GM19455 (cell line): ENCODE results near the gene ARL11.
A peak's percentile ranks its signal among the peaks of the same experiment; 100 is the strongest.
"Not testable (repeated sequence)": the region's sequence is repeated elsewhere in the genome, so short reads cannot be mapped to it uniquely, and the experiment has no call there.

Experiments
- ATAC-seq: cut with Tn5 transposase; IDR thresholded peaks from one replicate; pipeline ENCODE4 v1.9.1; 2021; ENCODE audit not compliant: unreplicated experiment

The ARL11 gene

DNA sequence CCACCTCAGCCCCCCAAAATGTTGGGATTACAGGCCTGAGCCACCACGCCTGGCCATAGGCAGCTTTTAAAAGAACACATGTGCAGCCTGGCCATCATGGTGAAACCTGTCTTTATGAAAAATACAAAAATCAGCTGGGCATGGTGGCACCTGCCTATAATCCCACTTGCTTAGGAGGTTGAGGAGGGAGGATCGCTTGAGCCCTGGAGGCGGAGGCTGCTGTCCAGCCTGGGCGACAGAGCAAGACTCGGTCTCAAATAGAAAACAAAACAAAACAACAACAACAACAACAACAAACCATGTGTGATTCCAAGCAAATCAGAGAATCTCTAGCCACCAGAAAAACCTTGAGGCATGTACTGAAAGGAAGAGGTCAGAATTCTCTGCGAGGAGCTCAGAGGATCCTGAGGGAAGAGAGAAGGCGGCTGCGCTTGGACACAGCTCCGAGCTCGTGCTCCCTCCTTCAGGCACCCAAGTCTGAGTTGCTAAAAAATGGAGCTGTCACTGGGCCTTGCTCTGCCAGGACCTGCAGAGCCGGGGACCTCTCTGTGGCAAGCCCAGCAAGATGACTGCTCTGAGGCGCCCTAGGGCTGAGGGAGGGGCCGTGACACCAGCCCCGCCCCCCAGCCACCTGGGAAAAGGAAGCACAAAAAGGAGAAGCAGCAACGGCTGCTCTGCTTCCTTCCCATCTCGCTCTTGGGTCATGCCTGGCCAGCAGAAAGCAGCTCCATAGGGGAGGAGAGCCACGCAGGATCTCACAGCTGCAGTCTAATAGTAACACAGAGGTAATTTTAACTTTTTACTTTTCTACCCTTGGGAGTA, at the start of gene ARL11:
TSS of gene ARL11 (plus strand) at position 677 of the 822 bp plus-strand sequence. CDS start 1,941 bp downstream, outside the sequence.
- ATAC-seq, result peak; percentile 97

DNA sequence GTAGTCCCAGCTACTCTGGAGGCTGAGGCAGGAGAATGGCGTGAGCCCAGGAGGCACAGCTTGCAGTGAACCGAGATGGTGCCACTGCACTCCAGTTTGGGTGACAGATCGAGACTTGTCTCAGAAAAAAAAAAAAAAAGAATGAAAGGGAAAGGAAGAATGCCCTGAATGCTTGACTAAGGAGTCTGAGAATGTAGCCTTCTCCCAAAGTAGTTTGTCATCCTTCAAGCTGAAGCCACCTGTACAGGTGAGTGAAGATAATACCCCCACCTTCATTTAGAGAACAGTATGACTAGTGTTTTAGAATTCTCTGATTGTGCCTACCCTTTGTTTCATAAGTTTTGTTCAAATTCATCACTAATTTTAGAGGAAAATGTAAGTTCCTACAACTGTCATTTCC, 48.8 kb upstream of the ARL11 start:
- ATAC-seq, result no peak

DNA sequence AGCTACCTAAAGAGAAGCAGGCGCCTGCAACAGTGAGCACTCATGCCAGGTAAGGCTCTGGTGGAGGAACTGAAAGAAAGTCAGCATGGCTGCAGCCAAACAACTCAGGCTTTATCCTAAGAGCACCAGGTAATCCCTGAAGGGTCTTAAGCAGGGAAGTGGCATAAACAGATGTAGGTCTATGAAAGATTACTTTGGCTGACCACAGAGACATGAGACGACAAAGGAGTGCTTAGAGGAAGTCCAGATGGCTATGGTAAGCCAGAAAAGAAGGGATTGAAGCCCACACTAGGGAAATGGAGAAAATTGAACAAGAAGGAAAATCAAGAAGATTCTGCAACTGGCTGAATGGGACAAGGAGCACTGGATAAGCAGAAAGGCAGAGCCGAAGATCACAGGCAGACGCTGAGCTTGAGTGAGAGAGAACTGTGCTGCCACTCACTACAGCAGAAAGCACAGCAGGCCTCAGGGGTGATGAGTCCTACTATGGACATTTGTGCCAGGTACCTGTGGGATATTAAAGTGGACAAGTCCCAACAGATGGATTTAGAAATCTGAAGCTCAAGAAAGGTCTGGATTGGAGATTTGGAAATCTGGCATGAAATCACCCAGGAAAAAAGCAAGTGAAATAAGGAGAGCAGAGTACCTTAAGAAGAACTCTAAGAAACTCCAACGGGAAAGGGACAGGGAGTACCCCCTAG, 47.2 kb upstream of the ARL11 start:
- ATAC-seq, result no peak

DNA sequence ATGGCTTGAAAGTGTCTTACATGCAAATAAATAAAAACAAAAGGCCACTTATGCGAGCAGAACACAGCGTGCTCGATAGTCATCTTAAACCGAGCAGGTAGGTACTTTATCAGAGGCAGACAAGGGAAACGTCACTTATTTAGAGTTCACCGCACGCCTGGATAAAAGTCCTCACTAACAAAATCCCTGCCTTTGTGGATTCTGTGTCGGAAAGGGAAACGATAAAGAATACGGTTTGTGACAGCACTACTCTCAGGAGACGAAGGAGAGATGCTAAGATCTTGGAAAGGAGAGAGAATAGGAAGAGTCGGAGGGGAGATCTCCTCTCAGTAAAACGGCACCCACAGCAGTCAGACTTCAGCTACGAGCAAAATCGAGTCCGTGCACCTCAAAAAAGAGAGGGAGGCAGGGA, 43.5 kb upstream of the ARL11 start:
- ATAC-seq, result peak; percentile 28

DNA sequence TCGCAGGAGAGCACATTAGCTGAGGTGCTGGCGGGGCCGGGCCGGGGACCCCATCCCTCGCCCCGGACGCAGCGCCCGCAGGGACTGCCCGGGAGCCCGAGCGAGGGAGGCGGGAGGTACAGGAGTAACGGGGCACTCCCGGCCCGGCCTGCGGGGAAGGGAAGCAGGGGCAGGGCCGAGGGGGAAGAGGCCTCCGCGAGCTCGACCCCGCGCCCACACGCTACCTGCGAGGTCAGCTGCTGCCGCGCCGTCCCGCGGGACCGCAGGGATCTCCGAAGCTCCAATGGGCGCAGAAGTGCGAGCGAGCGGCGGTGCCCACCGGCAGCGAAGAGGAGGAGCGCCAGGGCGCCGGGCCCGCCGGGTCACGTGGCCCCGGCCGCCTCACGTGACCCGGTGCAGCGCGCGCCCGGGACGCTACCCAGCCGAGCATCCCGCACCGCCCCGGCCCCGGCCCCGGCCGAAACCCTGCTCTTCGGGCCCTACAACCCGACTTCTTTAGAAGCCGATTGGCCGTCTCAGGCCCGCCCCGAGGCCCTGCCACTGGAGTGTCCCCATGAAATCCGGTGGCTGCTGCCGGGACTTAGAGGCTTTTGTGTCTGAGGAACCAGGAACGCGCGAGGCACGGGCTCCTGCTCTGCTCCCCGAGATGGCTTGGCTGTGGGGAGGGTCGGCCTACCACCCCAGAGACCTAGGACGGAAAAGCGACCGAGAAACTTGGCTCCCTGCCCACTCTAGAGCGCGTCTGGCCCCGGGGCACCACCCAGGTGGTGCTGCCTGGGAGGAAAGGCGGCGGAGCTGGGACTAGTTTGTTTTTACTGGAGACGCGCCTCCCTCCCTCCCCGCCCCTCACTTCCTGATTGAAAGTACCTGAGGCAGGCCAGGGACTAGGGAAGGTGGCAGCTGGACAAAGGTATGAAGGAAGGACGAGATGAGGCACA, 42.8 kb upstream of the ARL11 start, which contains the start of gene RCBTB1:
TSS of gene RCBTB1 (minus strand) at position 339 of the 938 bp plus-strand sequence. CDS start 18,279 bp downstream, outside the sequence.
- ATAC-seq, result peak; percentile 88

DNA sequence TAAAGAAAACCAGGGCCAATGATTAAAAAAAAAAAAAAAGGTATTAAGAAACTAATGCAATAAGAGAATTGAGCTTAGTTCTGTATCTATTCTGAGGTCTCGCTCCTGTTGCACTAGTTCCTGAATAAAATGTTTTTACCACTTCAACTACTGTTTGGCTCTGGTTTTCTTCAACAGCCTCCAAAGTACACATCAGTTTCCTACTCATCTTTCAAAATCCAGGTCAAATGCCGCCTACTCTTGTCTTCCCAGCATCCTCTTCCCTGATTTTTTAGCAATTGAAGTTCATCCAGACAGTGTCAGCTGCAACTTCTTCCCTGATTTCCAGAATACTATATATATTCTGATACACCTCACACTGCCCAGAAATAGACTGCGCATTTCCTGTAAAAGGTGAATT, 41.6 kb upstream of the ARL11 start:
- ATAC-seq, result no peak

DNA sequence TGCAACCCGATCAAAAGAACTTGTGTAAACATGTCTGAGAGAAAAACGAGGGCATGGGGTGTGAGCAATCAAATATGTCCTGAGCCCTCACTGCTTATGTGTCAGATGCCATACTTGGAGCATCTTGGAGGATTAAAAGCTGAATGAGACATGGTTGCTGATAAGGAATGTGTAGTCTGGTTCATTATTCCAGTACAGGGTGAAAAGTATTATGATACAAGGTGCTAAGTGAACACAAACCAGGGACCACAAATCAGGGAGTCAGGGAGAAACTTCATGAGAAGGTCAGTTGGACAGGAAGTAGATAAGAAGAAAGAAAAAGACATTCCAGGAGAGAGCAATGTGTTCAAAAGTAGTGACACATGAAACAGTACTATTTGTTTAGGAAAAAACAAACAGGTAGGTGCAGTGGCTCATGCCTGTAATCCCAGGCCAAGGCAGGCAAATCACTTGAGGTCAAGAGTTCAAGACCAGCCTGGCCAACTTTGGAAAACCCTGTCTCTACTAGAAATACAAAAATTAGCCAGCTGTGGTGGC, 40.9 kb upstream of the ARL11 start:
- ATAC-seq, result no peak

DNA sequence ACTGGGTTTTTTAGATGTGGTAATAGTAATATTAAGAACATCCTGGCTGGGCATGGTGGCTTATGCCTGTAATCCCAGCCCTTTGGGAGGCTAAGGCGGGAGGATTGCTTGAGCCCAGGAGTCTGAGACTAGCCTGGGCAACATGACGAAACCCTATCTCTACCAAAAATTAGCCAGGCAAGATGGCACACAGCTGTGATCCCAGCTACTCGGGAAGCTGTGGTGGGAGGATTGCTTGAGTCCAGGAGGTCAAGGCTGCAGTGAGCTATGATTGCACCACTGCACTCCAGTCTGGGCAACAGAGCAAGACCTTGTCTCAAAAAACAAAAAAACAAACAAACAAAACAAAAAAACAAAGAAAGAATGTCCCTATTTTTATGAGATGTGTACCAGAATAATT, 37.6 kb upstream of the ARL11 start:
- ATAC-seq, result not testable (repeated sequence)

DNA sequence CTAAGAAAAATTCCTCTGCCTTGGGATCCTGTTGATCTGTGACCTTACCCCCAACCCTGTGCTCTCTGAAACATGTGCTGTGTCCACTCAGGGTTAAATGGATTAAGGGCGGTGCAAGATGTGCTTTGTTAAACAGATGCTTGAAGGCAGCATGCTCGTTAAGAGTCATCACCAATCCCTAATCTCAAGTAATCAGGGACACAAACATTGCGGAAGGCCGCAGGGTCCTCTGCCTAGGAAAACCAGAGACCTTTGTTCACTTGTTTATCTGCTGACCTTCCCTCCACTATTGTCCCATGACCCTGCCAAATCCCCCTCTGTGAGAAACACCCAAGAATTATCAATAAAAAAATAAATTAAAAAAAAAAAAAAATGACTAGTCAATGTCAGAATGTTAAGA, 34.4 kb upstream of the ARL11 start:
- ATAC-seq, result not testable (repeated sequence)

DNA sequence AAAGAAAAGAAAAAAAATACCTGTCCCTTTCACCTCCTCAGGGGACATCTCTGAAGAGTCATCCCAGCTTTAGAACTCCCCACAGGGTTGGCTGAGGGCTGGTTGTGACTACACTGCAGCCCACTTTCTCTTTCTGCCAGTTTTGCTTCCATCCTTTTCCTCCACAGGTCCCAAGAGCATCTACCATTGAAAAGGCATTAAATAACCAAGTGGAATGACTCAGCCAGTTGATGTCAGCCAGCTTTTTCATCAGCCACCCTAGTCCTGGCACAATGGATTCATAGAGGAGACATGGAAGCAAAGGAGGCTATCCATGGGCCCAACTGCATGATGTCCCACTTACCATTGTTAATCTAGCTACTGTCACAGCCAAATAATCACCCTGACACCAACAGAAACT, 33.7 kb upstream of the ARL11 start:
- no peak for ATAC-seq

DNA sequence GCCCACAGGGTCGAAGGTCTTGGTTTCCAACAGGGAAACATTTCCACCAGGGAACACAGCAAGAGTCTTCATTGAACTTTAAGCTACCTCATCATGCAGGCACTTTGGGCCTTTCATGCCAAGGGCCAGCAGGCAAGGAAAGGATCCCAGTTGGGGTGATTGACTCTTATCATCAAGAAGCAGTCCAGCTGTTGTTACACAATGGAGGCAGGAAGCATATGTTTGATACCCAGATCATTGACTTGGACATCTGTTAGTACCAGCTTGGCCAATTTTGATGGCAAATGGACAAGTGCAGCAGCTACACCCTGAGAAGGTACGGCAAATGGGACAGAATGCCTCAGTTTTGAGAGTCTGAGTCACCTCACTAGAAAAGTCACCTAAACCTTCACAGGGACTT, 32.1 kb upstream of the ARL11 start:
- no peak for ATAC-seq

DNA sequence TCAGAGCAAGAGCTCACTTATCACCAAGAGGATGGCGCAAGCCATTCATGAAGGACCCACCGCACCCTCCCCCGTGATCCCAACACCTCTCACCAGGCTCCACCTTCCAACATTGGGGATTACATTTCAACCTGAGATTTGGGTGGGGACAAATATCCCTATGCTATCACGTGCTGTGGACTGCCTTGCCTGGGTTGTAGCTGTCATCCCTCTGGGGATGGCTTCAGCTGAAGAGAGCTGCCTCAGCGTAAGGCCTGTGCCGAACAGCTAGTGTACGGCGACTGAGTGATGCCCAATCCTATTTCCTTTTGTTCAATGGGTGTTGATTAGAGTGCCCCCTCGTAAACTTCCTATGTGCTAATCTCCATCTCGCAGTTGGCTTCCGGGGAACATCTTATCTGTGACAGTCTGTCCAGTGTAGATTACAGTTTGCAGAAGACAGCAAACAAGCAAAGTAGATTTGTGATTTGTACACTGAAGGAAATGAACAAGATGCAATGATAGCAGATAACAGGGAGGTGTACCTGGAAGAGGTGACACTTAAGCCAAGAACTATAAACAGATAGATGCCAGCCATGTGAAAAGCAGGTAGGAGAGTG, 31.2 kb upstream of the ARL11 start:
- no peak for ATAC-seq

DNA sequence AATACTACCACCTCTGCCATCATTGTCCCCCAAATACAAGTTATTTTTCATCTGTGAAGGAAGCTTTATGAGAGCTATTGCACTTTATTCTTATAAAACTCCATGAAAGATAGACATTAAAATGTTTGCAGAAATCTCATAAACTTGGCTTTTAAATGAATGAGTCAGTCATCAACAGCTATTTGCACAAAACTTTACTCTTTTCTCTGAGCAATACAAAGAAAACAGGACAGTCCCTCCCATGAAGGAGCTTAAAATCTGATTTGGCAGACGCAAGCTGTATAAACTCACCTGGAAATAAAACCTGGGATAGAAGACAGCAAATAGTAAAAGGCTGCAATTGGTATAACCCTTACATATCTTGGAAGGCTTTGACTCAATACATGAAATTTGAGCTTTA, 26.3 kb upstream of the ARL11 start:
- no peak for ATAC-seq

DNA sequence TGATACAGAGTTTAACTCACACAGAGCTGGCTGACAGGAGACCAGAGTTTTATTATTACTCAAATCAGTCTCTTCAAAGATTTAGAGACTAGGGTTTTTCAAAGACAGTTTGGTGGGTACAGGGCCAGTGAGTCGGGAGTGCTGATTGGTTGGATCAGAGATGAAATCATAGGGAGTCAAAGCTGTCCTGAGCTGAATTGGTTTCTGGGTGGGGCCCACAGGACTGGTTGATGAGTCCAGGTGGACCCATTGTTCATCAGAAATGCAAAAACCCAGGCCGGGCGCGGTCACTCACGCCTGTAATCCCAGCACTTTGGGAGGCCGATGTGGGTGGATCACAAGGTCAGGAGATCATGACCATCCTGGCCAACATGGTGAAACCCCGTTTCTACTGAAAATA, 25.7 kb upstream of the ARL11 start:
- ATAC-seq, result not testable (repeated sequence)

DNA sequence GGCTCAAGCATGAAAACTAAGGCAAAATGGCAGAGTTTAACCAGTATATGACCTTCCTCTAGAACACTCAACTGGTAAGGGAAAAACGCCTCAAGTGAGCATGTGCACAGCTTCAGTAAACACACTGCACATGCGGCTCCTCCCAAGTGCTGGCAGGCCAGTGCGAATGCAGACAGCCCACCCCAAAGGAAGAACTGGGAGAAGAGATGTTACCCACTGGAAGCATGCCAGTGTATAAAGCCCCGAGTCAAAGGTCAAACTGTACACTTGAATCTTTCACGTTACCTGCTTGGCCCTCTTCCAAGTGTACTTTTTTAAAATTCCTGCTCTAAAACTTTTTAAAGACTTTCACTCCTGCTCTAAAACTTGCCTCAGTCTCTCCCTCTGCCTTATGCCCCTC, 23.7 kb upstream of the ARL11 start:
- ATAC-seq, result no peak

DNA sequence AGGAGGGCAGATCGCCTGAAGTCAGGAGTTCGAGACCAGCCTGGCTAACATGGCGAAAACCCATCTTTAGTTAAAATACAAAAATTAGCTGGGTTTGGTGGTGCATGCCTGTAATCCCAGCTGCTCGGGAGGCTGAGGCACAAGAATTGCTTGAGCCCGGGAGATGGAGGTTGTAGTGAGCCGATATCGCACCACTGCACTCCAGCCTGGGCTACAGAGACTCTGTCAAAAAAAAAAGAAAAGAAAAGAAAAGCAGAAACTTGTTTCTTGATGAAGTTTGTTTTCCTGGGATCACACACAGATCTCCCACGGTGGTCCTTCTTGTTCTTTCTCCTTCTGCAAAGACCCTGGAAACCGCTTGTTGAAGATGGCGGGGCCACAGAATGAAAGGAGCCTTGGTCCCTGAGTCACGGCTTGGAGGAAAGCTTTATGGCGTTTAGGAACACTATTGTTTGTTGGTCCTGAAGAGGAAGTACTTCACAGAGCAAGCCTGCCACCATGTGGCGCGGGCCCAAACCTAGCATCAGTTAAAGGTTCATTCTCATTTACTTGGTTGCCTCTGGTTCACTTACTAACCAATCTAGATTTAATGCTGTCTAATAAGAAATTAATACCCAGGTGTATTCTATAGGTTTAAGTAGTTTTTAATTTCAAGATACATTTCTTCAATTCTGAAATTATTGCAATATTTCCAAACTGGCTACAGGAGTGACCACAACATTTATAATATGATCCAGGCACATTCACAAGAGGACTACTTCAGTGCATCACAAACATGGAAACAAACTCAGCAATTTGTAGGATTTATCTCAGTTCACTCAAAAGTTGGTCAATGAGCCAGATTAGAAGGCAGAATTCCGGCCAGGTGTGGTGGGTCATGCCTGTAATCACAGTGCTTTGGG, 21.3 kb upstream of the ARL11 start:
- ATAC-seq, result peak; percentile 91

DNA sequence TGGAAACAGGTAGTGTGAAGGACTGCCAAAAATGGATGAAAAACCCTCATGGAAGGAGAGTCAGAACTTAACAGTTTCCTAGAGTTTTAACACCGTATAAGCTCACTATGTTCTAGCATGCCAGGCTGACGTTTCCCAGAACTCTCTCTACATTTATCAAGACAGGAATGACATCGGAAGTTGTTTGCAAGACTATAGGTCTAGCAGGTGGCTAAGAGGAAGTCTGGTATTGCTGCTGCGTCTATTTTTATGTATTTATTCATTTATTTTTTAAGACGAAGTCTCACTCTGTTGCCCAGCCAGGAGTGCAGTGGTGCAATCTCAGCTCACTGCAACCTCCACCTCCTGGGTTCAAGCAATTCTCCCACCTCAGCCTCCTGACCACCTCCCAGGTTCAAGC, 20.5 kb upstream of the ARL11 start:
- no peak for ATAC-seq

DNA sequence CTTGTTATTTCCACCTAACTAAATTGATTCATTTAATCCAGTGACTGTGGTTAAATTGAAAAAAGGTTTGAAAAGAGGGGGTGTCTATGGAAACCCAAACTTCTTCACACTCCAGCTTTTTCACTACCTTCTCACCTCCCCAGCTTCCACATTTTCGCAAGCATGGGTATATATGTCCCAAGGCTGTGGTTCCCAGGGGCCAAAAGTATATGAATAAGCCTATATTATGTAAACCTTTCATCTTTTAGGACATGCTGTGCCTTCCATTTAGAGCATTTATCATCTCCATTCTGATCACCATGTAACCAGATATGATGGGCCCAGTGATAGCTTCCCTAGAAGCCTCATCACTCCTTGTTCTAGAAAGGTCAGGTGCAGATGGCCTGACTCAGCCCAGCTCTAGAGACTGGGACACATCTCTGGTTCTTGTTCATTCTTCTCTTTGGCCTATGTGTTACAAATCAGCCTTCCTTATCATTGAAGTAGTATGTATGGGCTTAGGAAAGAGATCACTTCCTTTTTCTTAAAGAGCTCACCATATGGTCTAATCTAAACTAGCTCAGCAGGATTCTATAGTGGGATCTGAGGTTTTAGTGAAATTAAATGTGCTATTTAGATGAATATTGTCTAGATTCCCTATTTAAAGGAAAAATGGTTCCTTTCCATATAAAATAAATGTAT, 19.5 kb upstream of the ARL11 start:
- ATAC-seq, result no peak

DNA sequence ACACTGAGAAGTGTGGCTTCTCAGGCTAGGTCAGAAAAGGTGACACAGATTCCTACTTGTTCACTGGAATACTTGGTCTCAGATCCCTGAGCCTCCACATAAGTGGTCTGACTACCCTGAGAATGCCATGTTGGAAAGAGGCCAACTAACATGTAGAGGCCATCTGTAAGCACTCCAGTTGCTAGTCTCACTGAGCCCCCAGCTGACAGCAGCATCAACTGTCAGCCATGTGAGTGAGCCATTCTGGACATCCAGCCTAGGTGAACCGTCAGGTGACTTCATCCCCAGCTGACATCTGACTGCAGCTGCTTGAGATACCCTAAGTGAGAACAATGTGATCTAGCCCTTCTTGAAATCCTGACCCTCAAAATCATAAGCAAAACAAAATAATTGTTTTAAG, 18.1 kb upstream of the ARL11 start:
- ATAC-seq, result no peak
